Smooth muscle cell of trachea (primary cell): ENCODE measurements around the gene OR6K2. TPM values are rescaled to one million over a fixed set of nuclear protein-coding genes. Genes with fewer than 3 reads are reported as not detected.

Source experiments
- total RNA-seq: library from RNA; depleted of rRNA; stranded (reverse); fragments of >200 nt; gene quantifications from 2 replicates; pipeline ENCODE4 v1.2.1, GENCODE V29; 2014

Gene OR6K2, protein sequence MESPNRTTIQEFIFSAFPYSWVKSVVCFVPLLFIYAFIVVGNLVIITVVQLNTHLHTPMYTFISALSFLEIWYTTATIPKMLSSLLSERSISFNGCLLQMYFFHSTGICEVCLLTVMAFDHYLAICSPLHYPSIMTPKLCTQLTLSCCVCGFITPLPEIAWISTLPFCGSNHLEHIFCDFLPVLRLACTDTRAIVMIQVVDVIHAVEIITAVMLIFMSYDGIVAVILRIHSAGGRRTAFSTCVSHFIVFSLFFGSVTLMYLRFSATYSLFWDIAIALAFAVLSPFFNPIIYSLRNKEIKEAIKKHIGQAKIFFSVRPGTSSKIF
- not detected in 2 replicates for total RNA-seq

DNA sequence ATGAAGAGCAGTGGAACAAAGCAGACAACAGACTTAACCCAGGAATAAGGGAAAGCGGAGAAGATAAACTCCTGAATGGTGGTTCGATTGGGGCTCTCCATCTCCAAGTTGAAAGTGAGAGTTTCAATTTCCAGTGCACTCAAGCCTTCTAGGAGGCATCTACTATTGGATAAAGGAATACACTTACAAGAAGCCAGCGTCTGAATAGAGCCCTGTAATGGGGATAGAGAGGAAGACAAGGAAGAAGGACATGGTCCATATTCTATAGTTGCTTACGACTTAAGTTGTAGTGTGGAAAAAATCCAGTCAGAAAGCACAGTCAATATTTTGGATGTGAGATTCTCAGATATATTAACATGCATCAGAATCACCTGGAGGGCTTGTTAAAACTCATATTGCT is at the start of gene OR6K2:
Gene OR6K2, minus strand, starts transcription at position 101 of the 400 bp plus-strand sequence. Its CDS starts 0 bp downstream, at position 101.

DNA sequence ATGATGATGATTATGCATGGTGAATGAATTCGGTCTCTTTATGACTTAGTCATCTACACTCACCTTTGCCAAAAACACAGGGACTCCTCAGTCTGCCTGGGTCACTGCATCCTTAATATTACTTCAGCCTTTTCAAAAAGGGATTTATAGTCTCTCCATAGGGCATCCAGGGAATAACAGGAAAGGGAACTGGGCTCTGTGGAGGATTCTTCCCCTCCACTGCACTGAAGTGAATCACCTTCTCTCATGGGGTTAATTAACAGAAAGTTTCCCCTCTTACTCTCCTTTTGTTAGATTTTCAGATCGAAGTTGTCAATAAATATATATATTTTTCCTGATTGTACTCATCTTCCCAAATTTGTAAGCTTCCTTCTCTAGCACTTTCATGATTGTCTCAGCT is 20.2 kb upstream of the OR6K2 start, which contains the start of gene OR6K3:
Gene OR6K3, minus strand, starts transcription at position 101 of the 400 bp plus-strand sequence. CDS start 2,605 bp downstream, outside the sequence.

DNA sequence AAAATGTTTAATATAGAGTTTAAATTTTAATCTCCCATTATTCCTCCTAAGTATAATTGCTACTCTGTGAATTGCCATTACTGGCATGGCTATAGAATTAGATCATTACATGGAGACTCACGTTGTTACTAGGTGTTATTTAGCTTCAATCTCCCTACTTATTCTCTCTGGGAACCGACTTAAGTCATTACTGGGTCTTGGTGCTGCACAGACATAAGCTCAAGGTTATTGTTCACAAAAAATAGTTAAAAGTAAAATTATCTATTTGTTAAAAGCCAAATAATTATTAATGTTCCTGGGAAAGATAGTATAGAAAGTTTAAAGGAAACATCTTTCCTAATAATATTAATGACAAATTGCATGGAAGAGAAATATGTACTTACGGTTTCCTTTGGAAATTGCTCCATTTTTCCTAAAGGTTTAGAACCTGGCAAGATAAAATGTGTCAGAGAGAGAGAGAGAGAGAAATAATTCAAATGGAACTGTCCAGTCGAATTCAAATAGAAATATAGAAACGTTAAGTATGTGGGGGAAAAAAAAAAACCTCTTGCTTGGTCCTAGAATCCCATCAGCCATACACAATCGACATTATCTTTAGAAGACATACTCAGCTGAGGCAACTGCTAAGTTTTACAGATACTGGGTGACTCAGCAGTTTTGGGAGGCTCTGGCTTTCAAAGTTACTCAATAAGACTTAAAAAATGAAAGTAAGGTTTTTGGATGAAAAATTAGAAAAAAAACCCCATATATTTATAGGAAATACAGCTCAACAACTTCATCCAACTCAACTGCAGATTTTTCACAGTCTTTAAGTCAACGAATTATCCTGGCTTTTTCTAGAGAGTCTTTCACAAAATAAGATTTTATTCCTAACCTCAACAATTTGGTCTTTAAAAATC is 14.1 kb downstream of the OR6K2 start, which contains the start of gene SPTA1:
Gene SPTA1, minus strand, starts transcription at position 605 of the 899 bp plus-strand sequence. Its CDS starts 198 bp downstream, at position 407.

Other genes with a start within 250 kb of the OR6K2 start
- not detected in 2 replicates for gene OR10K1, start 238.8 kb downstream of the OR6K2 start, total RNA-seq
- not detected in 2 replicates for gene OR10R2, start 228.4 kb downstream of the OR6K2 start, total RNA-seq
- not detected in 2 replicates for gene OR6Y1, start 146.2 kb downstream of the OR6K2 start, total RNA-seq
- not detected in 2 replicates for gene OR6P1, start 130.1 kb downstream of the OR6K2 start, total RNA-seq
- not detected in 2 replicates for gene OR10X1, start 120.8 kb downstream of the OR6K2 start, total RNA-seq
- not detected in 2 replicates for gene OR10Z1, start 95.4 kb downstream of the OR6K2 start, total RNA-seq
- gene SPTA1, start 13.9 kb downstream of the OR6K2 start, total RNA-seq: under 0.01 TPM in 2 replicates
- gene OR6K3, start 20.1 kb upstream of the OR6K2 start, total RNA-seq: under 0.01 TPM in 1 of 2 replicates, not detected in the other
- not detected in 2 replicates for gene OR6K6, start 54.1 kb upstream of the OR6K2 start, total RNA-seq
- gene OR6N1, start 71.5 kb upstream of the OR6K2 start, total RNA-seq: not detected in 2 replicates
- not detected in 2 replicates for gene OR6N2, start 80.6 kb upstream of the OR6K2 start, total RNA-seq
- not detected in 2 replicates for gene MNDA, start 130.7 kb upstream of the OR6K2 start, total RNA-seq
- gene PYHIN1, start 230.9 kb upstream of the OR6K2 start, total RNA-seq: not detected in 2 replicates